T follicular helper cell (primary cell): ENCODE data around the gene COL20A1.
"Not testable (repeated sequence)": the region's sequence is repeated elsewhere in the genome, so short reads cannot be mapped to it uniquely, and the experiment has no call there.

Source experiments
- DNase-seq: peaks from one replicate; pipeline ENCODE4 v3.0.0-alpha.2; 2020; ENCODE audit warnings: low read depth

COL20A1 gene

GRCh38 chr20:63376283-63377250 lies 83.6 kb downstream of the COL20A1 start:
- no peak for DNase-seq

- DNase-seq = no peak
Measured at GRCh38 chr20:63377256-63377941, 84.4 kb downstream of the COL20A1 start.

- no peak for DNase-seq
Measured at GRCh38 chr20:63377951-63378381, 85.0 kb downstream of the COL20A1 start.

- no peak for DNase-seq
Measured at GRCh38 chr20:63378626-63379025, 85.6 kb downstream of the COL20A1 start.

- no peak for DNase-seq
Measured at GRCh38 chr20:63379296-63379695, 86.3 kb downstream of the COL20A1 start.

GRCh38 chr20:63379872-63380271 lies 86.9 kb downstream of the COL20A1 start:
- DNase-seq = not testable (repeated sequence)

GRCh38 chr20:63380346-63380870 lies 87.4 kb downstream of the COL20A1 start:
- no peak for DNase-seq

GRCh38 chr20:63381781-63382431 lies 88.9 kb downstream of the COL20A1 start:
- peak; percentile 13 for DNase-seq

- no peak for DNase-seq
Measured at GRCh38 chr20:63382551-63383300, 89.7 kb downstream of the COL20A1 start.

- no peak for DNase-seq
Measured at GRCh38 chr20:63383556-63383955, 90.6 kb downstream of the COL20A1 start.

- no peak for DNase-seq
Measured at GRCh38 chr20:63384336-63384735, 91.3 kb downstream of the COL20A1 start.
